Stomach (tissue), 9 donors: Measurements from ENCODE around the gene KIF20A. TPM values are rescaled to one million over a fixed set of nuclear protein-coding genes. Genes with fewer than 3 reads are reported as not detected.

Source experiments
- DNase-seq, 2 donors: peaks; one replicate each; pipeline versions ENCODE4 v3.0.0 to v3.0.0-alpha.2; 2013 to 2019
- H3K27ac ChIP-seq, 5 donors: fragments of 200-600 bp in 4 of 5; sonication (generic) in 4 of 5; one replicate each; pipeline ENCODE4 v1.5.1; 2013 to 2019; ENCODE audit warnings: mild to moderate bottlenecking in 1 of 5, moderate library complexity in 1 of 5
- H3K27me3 ChIP-seq, 3 donors: fragments of 200-600 bp; sonication (generic); one replicate each; pipeline ENCODE4 v1.5.1; 2017 to 2019; ENCODE audit warnings: mixed run types in 1 of 3
- H3K36me3 ChIP-seq, 4 donors: fragments of 200-600 bp; sonication (generic); 1 replicate in 3 of 4; 2 replicates in 1 of 4; pipeline ENCODE4 v1.5.1; 2016 to 2019
- H3K4me1 ChIP-seq, 4 donors: fragments of 200-600 bp; sonication (generic); one replicate each; pipeline ENCODE4 v1.5.1; 2016 to 2019
- H3K4me3 ChIP-seq, 4 donors: fragments of 200-600 bp; sonication (generic) in 3 of 4; one replicate each; pipeline ENCODE4 v1.5.1; 2016 to 2019; ENCODE audit warnings: mild to moderate bottlenecking in 1 of 4
- H3K9me3 ChIP-seq, 4 donors: fragments of 200-600 bp; sonication (generic); one replicate each; pipeline ENCODE4 v1.5.1; 2016 to 2019
- CTCF ChIP-seq, 7 experiments: fragments of 450-650 bp in 4 of 7; fragments of 200-600 bp in 3 of 7; sonication (generic) in 3 of 7; IDR thresholded peaks; one replicate each; pipeline ENCODE4 v1.5.1; 2016 to 2019; ENCODE audit warnings: antibody characterized with exemption in 7 of 7, control low read depth in 2 of 7, mild to moderate bottlenecking in 1 of 7
- EP300 ChIP-seq: sonication (generic); formaldehyde crosslinking; IDR thresholded peaks from one replicate; pipeline ENCODE4 v1.6.1; 2017; ENCODE audit warnings: antibody characterized with exemption
- POLR2A ChIP-seq, 4 donors: fragments of 450-650 bp; IDR thresholded peaks; one replicate each; pipeline ENCODE4 v1.6.1; 2016; ENCODE audit warnings: antibody characterized with exemption in 4 of 4, control low read depth in 2 of 4, mild to moderate bottlenecking in 1 of 4, moderate library complexity in 1 of 4
- POLR2AphosphoS5 ChIP-seq, 3 donors: sonication (generic); formaldehyde crosslinking; IDR thresholded peaks; one replicate each; pipeline ENCODE4 v1.6.1; 2016; ENCODE audit warnings: antibody characterized with exemption in 3 of 3
- WGBS, 5 donors: extraction: QIAGEN DNeasy Blood & Tissue Kit in 3 of 5; methylation state at CpG; one replicate each; pipeline versions ENCODE4 v1.1.5 to v1.1.7; 2013 to 2018; 5-methylcytosine and 5-hydroxymethylcytosine counted together
- intact Hi-C: fragments of 100-400 bp; cut with DNase I; formaldehyde crosslinking; loops from one replicate; pipeline ENCODE4 v1.15.1; 2023; ENCODE audit warnings: low total_unique reads
- polyA plus RNA-seq, 3 donors: library from polyadenylated mRNA; stranded (reverse); fragments of 200-250 nt; gene quantifications; one replicate each; pipeline ENCODE4 v1.2.3, GENCODE V29; 2013
- total RNA-seq, 5 donors: library from RNA; depleted of rRNA; stranded (reverse); fragments of >200 nt; gene quantifications; one replicate each; pipeline versions ENCODE4 v1.1.0 to v1.2.3, GENCODE V29; 2014 to 2016
- donor health status: healthy with polysubstance abuse.
- donor health status: Bipolar disorder and iron deficiency.
- donor health status: healthy.

The KIF20A gene
- total and polyA plus RNA-seq, 8 donors = 2.0 to 8.4 (median 4.7) TPM; not detected in 2

GRCh38 chr5:138223532-138223931, 44.6 kb downstream of the KIF20A start:
- WGBS, 5 donors = 88 to 100% (median 93%) methylated on average over 1 of the region's 1 CpG
- intact Hi-C loops = no loop called here
- H3K4me1 ChIP-seq = peaks cover 0 to 9% (median 5%) of the 10 kb centered on the region in 4 donors
- H3K36me3 ChIP-seq = no peaks in the 10 kb centered on the region
- peaks cover 2 to 12% (median 6%) of the 10 kb centered on the region in 4 donors for H3K9me3 ChIP-seq
- no peak for TF ChIP-seq POLR2A (IDR thresholded peaks at IDR 0.05)
- TF ChIP-seq CTCF (IDR thresholded peaks at IDR 0.05) = no peak
- TF ChIP-seq EP300 = no peak
- TF ChIP-seq POLR2AphosphoS5 (IDR thresholded peaks at IDR 0.05) = no peak
- DNase-seq = no peak
- no peak overlapping the region for H3K27ac ChIP-seq
- no peaks in the 10 kb centered on the region for H3K27me3 ChIP-seq
- H3K4me3 ChIP-seq = no peak overlapping the region

GRCh38 chr5:138224712-138225111, 45.8 kb downstream of the KIF20A start:
- no peak for TF ChIP-seq POLR2A (IDR thresholded peaks at IDR 0.05)
- TF ChIP-seq POLR2AphosphoS5 (IDR thresholded peaks at IDR 0.05) = no peak
- no peak for TF ChIP-seq EP300
- TF ChIP-seq CTCF (IDR thresholded peaks at IDR 0.05) = no peak
- Histone ChIP-seq H3K9me3 (peaks cover 2 to 12% (median 6%) of the 10 kb centered on the region in 4 donors), H3K4me3 (no peak overlapping the region), H3K27me3 (no peaks in the 10 kb centered on the region), H3K36me3 (no peaks in the 10 kb centered on the region), H3K27ac (no peak overlapping the region), H3K4me1 (peaks cover 0 to 10% (median 5%) of the 10 kb centered on the region in 4 donors)
- DNase-seq = no peak
- WGBS, 5 donors = 63 to 76% (median 66%) methylated on average over 6 of the region's 6 CpGs
- intact Hi-C loops = no loop called here

GRCh38 chr5:138226910-138227309, 48.0 kb downstream of the KIF20A start:
- Histone ChIP-seq H3K9me3 (peaks cover 2 to 12% (median 6%) of the 10 kb centered on the region in 4 donors), H3K4me1 (peaks cover 7 to 29% (median 15%) of the 10 kb centered on the region in 4 donors), H3K27me3 (no peaks in the 10 kb centered on the region), H3K27ac (no peak overlapping the region), H3K36me3 (no peaks in the 10 kb centered on the region), H3K4me3 (no peak overlapping the region)
- DNase-seq = no peak
- intact Hi-C loops = no loop called here
- no peak for TF ChIP-seq CTCF (IDR thresholded peaks at IDR 0.05)
- TF ChIP-seq POLR2AphosphoS5 (IDR thresholded peaks at IDR 0.05) = no peak
- TF ChIP-seq POLR2A (IDR thresholded peaks at IDR 0.05) = no peak
- TF ChIP-seq EP300 = no peak

GRCh38 chr5:138229387-138229786, 50.5 kb downstream of the KIF20A start:
- Histone ChIP-seq H3K36me3 (no peaks in the 10 kb centered on the region), H3K27ac (no peak overlapping the region), H3K4me1 (peaks cover 4 to 20% (median 12%) of the 10 kb centered on the region in 4 donors), H3K4me3 (no peak overlapping the region), H3K9me3 (peaks cover 2 to 12% (median 6%) of the 10 kb centered on the region in 4 donors), H3K27me3 (peaks cover 0 to 4% (median 0%) of the 10 kb centered on the region in 3 donors)
- intact Hi-C loops = no loop called here
- TF ChIP-seq CTCF (IDR thresholded peaks at IDR 0.05) = no peak
- WGBS, 5 donors = 56 to 75% (median 68%) methylated on average over 6 of the region's 6 CpGs
- DNase-seq = no peak
